GM12872 (cell line): ENCODE data around the gene KLHL35.

ENCODE experiments used
- TF ChIP-seq, protein P1 (sequence below): IDR thresholded peaks from 3 replicates; pipeline ENCODE4 v1.5.1; 2011; ENCODE audit warnings: low read depth, mild to moderate bottlenecking, low read length, moderate library complexity; ENCODE audit not compliant: insufficient read depth

KLHL35 gene

GRCh38 chr11:75373201-75373600 lies 59.8 kb downstream of the KLHL35 start:
- TF ChIP-seq, protein P1, sequence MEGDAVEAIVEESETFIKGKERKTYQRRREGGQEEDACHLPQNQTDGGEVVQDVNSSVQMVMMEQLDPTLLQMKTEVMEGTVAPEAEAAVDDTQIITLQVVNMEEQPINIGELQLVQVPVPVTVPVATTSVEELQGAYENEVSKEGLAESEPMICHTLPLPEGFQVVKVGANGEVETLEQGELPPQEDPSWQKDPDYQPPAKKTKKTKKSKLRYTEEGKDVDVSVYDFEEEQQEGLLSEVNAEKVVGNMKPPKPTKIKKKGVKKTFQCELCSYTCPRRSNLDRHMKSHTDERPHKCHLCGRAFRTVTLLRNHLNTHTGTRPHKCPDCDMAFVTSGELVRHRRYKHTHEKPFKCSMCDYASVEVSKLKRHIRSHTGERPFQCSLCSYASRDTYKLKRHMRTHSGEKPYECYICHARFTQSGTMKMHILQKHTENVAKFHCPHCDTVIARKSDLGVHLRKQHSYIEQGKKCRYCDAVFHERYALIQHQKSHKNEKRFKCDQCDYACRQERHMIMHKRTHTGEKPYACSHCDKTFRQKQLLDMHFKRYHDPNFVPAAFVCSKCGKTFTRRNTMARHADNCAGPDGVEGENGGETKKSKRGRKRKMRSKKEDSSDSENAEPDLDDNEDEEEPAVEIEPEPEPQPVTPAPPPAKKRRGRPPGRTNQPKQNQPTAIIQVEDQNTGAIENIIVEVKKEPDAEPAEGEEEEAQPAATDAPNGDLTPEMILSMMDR: no peak
